ENCODE results near the gene DCLK3. TPM values are rescaled to one million over a fixed set of nuclear protein-coding genes. Genes with fewer than 3 reads are reported as not detected.

DCLK3 gene
- total RNA-seq, 4 donors from 2014 or later: 0.10 to 0.55 (median 0.47) TPM

DNA sequence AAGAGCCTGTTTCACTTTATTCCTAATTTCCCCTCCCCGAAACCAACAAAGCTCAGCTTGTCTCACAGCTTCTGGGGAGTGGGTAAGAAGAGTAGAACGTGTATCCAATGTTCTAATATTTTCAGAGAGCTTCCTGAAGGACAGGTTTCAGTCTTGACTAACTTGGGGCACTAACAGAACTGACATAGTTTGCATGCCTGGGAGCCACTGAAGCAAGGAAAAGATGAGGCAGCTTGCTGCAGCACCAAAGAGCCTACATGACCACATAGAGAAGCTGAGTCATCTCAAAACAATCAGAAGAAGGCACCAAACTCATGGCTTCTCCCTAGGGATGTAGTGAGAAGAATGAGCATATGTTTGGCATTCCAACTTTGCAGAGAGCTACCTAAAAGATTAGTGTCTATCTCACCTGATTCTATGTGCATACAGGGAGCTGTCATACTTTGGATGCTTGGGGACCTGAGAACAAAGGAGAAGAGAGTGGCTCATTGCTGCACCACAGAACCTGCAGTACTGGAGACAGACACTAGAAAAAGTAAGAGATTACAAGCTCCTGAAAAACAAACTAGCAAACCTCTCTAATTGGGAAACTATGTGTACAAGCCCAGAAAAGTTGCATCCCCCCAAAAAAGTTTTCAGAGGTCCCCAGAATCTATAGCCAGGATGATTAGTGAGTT lies 86.9 kb downstream of the DCLK3 start:
- TF ChIP-seq POLR2A (IDR thresholded peaks at IDR 0.05): no peak
- TF ChIP-seq, protein P1, sequence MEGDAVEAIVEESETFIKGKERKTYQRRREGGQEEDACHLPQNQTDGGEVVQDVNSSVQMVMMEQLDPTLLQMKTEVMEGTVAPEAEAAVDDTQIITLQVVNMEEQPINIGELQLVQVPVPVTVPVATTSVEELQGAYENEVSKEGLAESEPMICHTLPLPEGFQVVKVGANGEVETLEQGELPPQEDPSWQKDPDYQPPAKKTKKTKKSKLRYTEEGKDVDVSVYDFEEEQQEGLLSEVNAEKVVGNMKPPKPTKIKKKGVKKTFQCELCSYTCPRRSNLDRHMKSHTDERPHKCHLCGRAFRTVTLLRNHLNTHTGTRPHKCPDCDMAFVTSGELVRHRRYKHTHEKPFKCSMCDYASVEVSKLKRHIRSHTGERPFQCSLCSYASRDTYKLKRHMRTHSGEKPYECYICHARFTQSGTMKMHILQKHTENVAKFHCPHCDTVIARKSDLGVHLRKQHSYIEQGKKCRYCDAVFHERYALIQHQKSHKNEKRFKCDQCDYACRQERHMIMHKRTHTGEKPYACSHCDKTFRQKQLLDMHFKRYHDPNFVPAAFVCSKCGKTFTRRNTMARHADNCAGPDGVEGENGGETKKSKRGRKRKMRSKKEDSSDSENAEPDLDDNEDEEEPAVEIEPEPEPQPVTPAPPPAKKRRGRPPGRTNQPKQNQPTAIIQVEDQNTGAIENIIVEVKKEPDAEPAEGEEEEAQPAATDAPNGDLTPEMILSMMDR (IDR thresholded peaks at IDR 0.05 in 4 of 5, conservative IDR thresholded peaks at IDR 0.05 in 1 of 5): no peak
- Histone ChIP-seq H3K27me3 (no peaks in the 10 kb centered on the region), H3K9me3 (no peaks in the 10 kb centered on the region), H3K27ac (no peak overlapping the region), H3K4me1 (no peaks in the 10 kb centered on the region), H3K4me3 (no peak overlapping the region), H3K36me3 (no peaks in the 10 kb centered on the region)
- intact Hi-C loops (cut with DNase I; ENCODE audit: low total_unique reads) (no loop called here), in situ Hi-C loops (cut with MboI; ENCODE audit: low sequenced_read_pairs in 4 of 4) (no loop called here)
- no peak for ATAC-seq
- no peak for DNase-seq

DNA sequence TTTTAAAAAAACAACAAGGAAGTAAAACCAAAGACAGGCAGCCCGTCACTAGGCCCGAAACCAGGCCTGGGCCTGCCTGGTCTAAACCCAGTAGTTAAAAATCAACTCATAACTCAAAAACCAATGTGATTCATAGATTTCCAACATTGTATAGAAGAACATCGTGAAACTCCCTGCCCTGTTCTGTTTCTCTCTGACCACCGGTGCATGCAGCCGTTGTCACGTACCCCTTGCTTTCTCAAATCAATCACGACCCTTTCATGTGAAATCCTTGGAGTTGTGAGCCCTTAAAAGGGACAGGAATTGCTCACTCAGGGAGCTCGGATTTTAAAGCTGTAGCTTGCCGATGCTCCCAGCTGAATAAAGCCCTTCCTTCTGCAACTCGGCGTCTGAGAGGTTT lies 89.5 kb downstream of the DCLK3 start:
- ATAC-seq: no peak
- Histone ChIP-seq H3K4me3 (no peak overlapping the region), H3K9me3 (no peaks in the 10 kb centered on the region), H3K36me3 (no peaks in the 10 kb centered on the region), H3K27ac (no peak overlapping the region), H3K27me3 (no peaks in the 10 kb centered on the region), H3K4me1 (no peaks in the 10 kb centered on the region)
- intact Hi-C loops (cut with DNase I; ENCODE audit: low total_unique reads) (no loop called here), in situ Hi-C loops (cut with MboI; ENCODE audit: low sequenced_read_pairs in 4 of 4) (no loop called here)
- DNase-seq: no peak
- TF ChIP-seq, protein P1 (IDR thresholded peaks at IDR 0.05 in 4 of 5, conservative IDR thresholded peaks at IDR 0.05 in 1 of 5): no peak
- TF ChIP-seq POLR2A (IDR thresholded peaks at IDR 0.05): no peak

DNA sequence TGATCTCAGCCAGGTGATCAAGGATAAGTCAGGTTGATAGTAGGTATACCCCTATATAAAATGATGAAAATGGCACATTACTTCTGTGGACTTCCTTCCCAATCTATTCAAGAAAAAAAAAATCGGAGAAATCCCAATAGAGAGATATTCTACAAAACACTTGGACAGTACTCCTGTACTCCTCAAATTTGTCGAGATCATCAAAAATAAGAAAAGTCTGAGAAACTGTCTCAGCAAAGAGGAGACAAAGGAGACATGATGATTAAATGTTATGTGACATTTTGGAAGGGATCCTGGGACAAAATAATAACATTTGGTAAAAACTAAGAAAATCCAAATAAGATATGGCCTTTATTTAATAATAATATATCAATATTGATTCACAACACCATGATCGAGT lies 94.6 kb downstream of the DCLK3 start:
- TF ChIP-seq POLR2A (IDR thresholded peaks at IDR 0.05): no peak
- TF ChIP-seq, protein P1 (IDR thresholded peaks at IDR 0.05 in 4 of 5, conservative IDR thresholded peaks at IDR 0.05 in 1 of 5): no peak
- in situ Hi-C loops (cut with MboI; ENCODE audit: low sequenced_read_pairs in 4 of 4) (no loop called here), intact Hi-C loops (cut with DNase I; ENCODE audit: low total_unique reads) (no loop called here)
- H3K27ac ChIP-seq: no peak overlapping the region
- ATAC-seq (no peak), DNase-seq (no peak)
- no peaks in the 10 kb centered on the region for H3K27me3 ChIP-seq
- no peaks in the 10 kb centered on the region for H3K9me3 ChIP-seq
- no peaks in the 10 kb centered on the region for H3K4me1 ChIP-seq
- H3K36me3 ChIP-seq: no peaks in the 10 kb centered on the region
- H3K4me3 ChIP-seq: no peak overlapping the region

DNA sequence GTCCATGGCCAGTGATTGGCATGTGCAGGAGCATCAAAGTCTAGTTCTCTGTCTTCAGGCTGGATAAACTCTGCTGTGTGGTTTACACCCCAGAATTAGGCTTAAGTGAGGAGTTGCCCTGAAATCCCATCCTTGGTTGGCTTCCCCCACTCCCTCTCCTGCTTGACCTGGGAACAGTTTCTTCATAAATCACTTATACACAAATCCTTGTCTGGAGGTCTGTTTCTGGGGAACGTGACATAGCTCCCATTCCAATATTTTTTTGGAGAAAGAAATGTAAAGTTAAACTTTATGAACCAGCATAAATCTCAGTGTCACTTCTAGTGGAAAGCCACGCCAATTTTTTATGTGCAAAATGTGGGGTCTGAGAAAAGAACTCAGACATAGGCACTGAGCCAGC lies 98.2 kb downstream of the DCLK3 start:
- in situ Hi-C loops (cut with MboI; ENCODE audit: low sequenced_read_pairs in 4 of 4): no loop called here

More for the DNA sequence above, 98.2 kb downstream of the DCLK3 start:
- no peaks in the 10 kb centered on the region for H3K4me1 ChIP-seq
- no peaks in the 10 kb centered on the region for H3K27me3 ChIP-seq
- TF ChIP-seq, protein P1 (IDR thresholded peaks at IDR 0.05 in 4 of 5, conservative IDR thresholded peaks at IDR 0.05 in 1 of 5): no peak
- TF ChIP-seq POLR2A (IDR thresholded peaks at IDR 0.05): no peak
- intact Hi-C loops (cut with DNase I; ENCODE audit: low total_unique reads): no loop called here
- no peaks in the 10 kb centered on the region for H3K36me3 ChIP-seq
- no peak overlapping the region for H3K27ac ChIP-seq
- no peak overlapping the region for H3K4me3 ChIP-seq
- no peaks in the 10 kb centered on the region for H3K9me3 ChIP-seq
- ATAC-seq: no peak
- DNase-seq: no peak
